H1 (cell line): Measurements from ENCODE around the gene OSCP1. TPM values are rescaled to one million over a fixed set of nuclear protein-coding genes. Genes with fewer than 3 reads are reported as not detected.
A peak's percentile ranks its signal among the peaks of the same experiment; 100 is the strongest.

Experiments used
- CEBPB ChIP-seq: IDR thresholded peaks from 2 replicates; pipeline ENCODE4 v1.6.1; 2012; ENCODE audit warnings: low read depth, low read length
- CREB1 ChIP-seq: IDR thresholded peaks from 2 replicates; pipeline ENCODE4 v1.6.1; 2012; ENCODE audit warnings: inconsistent platforms
- EGR1 ChIP-seq: IDR thresholded peaks from 2 replicates; pipeline ENCODE4 v1.6.1; 2011; ENCODE audit warnings: low read depth, low read length, borderline replicate concordance
- EP300 ChIP-seq, 2 experiments: IDR thresholded peaks; 1 replicate in 1 of 2; 2 replicates in 1 of 2; pipeline ENCODE4 v1.6.1; 2011 to 2012; ENCODE audit warnings: low read depth in 2 of 2, low read length in 2 of 2, mild to moderate bottlenecking in 2 of 2, borderline replicate concordance in 1 of 2, inconsistent platforms in 1 of 2, moderate library complexity in 1 of 2
- FOSL1 ChIP-seq: IDR thresholded peaks from 2 replicates; pipeline ENCODE4 v1.6.1; 2011; ENCODE audit warnings: mild to moderate bottlenecking, low read depth, low read length, moderate library complexity; ENCODE audit not compliant: insufficient read depth
- HDAC2 ChIP-seq, 2 experiments: fragments of 300-600 bp in 1 of 2; sonication (generic) in 1 of 2; IDR thresholded peaks; 2 replicates each; pipeline ENCODE4 v1.6.1; 2011 to 2012; ENCODE audit warnings: low read depth in 2 of 2, low read length in 2 of 2, mild to moderate bottlenecking in 2 of 2, moderate library complexity in 2 of 2, borderline replicate concordance in 1 of 2, inconsistent platforms in 1 of 2
- JUN ChIP-seq: IDR thresholded peaks from 2 replicates; pipeline ENCODE4 v1.6.1; 2011; ENCODE audit warnings: low read depth, mild to moderate bottlenecking, improper control_type of control experiment, low read length
- KDM1A ChIP-seq: fragments of 200-600, 300-600 bp; sonication (generic); IDR thresholded peaks from 2 replicates; pipeline ENCODE4 v1.7.1; 2016; ENCODE audit warnings: mild to moderate bottlenecking, low read length, borderline replicate concordance
- KDM5A ChIP-seq: fragments of 200-600 bp; IDR thresholded peaks from 2 replicates; pipeline ENCODE4 v1.7.1; 2012; ENCODE audit warnings: mild to moderate bottlenecking, low read length, inconsistent platforms, mixed read lengths
- MAFK ChIP-seq: IDR thresholded peaks from 2 replicates; pipeline ENCODE4 v1.6.1; 2012; ENCODE audit warnings: low read depth, mild to moderate bottlenecking, improper control_type of control experiment, low read length
- NRF1 ChIP-seq: IDR thresholded peaks from 2 replicates; pipeline ENCODE4 v1.6.1; 2011; ENCODE audit warnings: mild to moderate bottlenecking, low read depth, low read length, improper control_type of control experiment
- POU5F1 ChIP-seq: IDR thresholded peaks from 2 replicates; pipeline ENCODE4 v1.6.1; 2011; ENCODE audit warnings: low read depth, mild to moderate bottlenecking, low read length, moderate library complexity
- RAD21 ChIP-seq, 2 experiments: IDR thresholded peaks in 1 of 2; conservative IDR thresholded peaks in 1 of 2; 2 replicates each; pipeline ENCODE4 v1.6.1; 2011; ENCODE audit warnings: low read depth in 2 of 2, low read length in 2 of 2, improper control_type of control experiment in 1 of 2, inconsistent platforms in 1 of 2, mild to moderate bottlenecking in 1 of 2, moderate library complexity in 1 of 2
- RNF2 ChIP-seq: fragments of 200-900, 300-1000 bp; sonication (generic); IDR thresholded peaks from 2 replicates; pipeline ENCODE4 v1.7.1; 2016; ENCODE audit warnings: borderline replicate concordance, low read depth, mild to moderate bottlenecking, antibody characterized with exemption, low read length; ENCODE audit not compliant: poor library complexity, severe bottlenecking; ENCODE audit errors: missing control alignments
- SP2 ChIP-seq: IDR thresholded peaks from 2 replicates; pipeline ENCODE4 v1.6.1; 2012; ENCODE audit warnings: mild to moderate bottlenecking, low read length, inconsistent platforms
- SP4 ChIP-seq: IDR thresholded peaks from 2 replicates; pipeline ENCODE4 v1.6.1; 2012; ENCODE audit warnings: low read length, inconsistent platforms
- SRF ChIP-seq: IDR thresholded peaks from 2 replicates; pipeline ENCODE4 v1.6.1; 2011; ENCODE audit warnings: mild to moderate bottlenecking, low read depth, low read length, moderate library complexity
- ZNF274 ChIP-seq: IDR thresholded peaks from 2 replicates; pipeline ENCODE4 v1.7.0; 2012; ENCODE audit warnings: low read length, borderline replicate concordance; ENCODE audit errors: extremely low read depth
- polyA plus RNA-seq, 7 experiments: library from polyadenylated mRNA; depleted of rRNA in 3 of 7; stranded (reverse) in 5 of 7; unstranded in 2 of 7; fragments of >200 nt in 5 of 7; fragments of 200-250 nt in 2 of 7; gene quantifications; 1 replicate in 5 of 7; 2 replicates in 1 of 7; 4 replicates in 1 of 7; pipeline versions ENCODE4 v1.2.1 to v1.2.3, GENCODE V29; 2011 to 2013; ENCODE audit warnings: missing spikeins in 2 of 7, mixed read lengths in 2 of 7
- total RNA-seq: library from RNA; stranded (reverse); fragmentation: NEBNext Ultra II Directional; extraction: Animal tissue kit (Norgen Biotek cat#: 25700); gene quantifications from 2 replicates; pipeline ENCODE4 v1.2.1, GENCODE V29; 2021
- TF ChIP-seq, protein P1 (sequence below), 3 experiments: IDR thresholded peaks; 1 replicate in 2 of 3; 2 replicates in 1 of 3; pipeline versions ENCODE4 v1.5.1 to v1.6.1; 2011; ENCODE audit warnings: low read length in 3 of 3, mild to moderate bottlenecking in 3 of 3, inconsistent platforms in 2 of 3, low read depth in 1 of 3, moderate library complexity in 1 of 3; ENCODE audit not compliant: insufficient read depth in 1 of 3; ENCODE audit errors: control extremely low read depth in 1 of 3
- TF ChIP-seq, protein P2 (sequence below): IDR thresholded peaks from 2 replicates; pipeline ENCODE4 v1.6.1; 2011; ENCODE audit warnings: low read depth, mild to moderate bottlenecking, low read length; ENCODE audit not compliant: insufficient read depth

Gene OSCP1
- total and polyA plus RNA-seq, 2 of the 8 experiments (the other 6 are each of a cell fraction or from before 2014, with no cell fraction given), result 1.8 to 3.3 TPM

DNA sequence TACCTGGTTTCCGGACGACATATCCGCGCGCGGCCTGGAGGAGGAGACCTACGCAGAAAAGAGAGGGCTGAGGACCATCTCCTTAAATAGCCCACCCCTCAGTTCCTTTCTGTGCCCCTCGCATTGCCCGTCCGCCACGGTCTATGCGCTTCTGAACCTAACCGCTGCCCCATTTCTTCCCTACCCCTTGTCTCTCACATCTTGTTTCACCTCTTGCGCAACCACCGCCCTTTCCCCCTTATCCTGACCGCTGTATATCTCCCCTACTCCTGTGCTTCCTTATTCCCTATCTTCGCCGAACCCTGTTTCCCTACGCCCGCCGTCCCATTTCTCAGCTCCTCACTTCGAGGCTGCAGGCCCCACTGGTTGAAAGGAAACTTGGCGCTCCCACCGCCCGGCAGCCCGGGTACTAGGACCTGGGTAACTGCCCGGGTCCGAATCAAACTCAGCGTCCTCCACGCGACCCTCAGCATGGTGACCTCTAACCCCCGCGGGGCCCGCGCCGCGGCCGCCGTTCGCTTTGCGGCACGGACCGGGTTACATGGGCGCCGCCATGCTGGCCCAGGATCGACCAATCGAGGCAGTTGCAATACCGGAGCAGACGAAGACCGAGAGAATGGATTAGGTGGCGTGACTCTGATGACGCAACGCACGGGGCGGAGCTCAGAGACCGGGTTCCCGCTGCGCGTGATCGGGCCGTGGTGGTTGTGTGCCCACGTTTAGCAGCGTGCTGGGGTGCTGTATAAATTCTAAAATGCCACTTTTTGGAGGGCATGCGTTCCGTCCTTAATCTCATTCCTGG, 13.8 kb upstream of the OSCP1 start, which contains the start of gene MRPS15 (continued):
- TF ChIP-seq RAD21 (IDR thresholded peaks at IDR 0.05 in 1 of 2, conservative IDR thresholded peaks at IDR 0.05 in 1 of 2; ENCODE audit: low read depth in 2 of 2, low read length in 2 of 2) (no peak), CEBPB (peak; percentile 99), CREB1 (peak; percentile 96), KDM5A (peak; percentile 99), SRF (peak; percentile 98), SP4 (no peak), POU5F1 (no peak), JUN (no peak), HDAC2 (IDR thresholded peaks at IDR 0.05; ENCODE audit: borderline replicate concordance in 1 of 2, low read depth in 2 of 2, low read length in 2 of 2) (peak; percentile 44 to 91; a peak in 2 of 4 replicates), NRF1 (no peak), EP300 (IDR thresholded peaks at IDR 0.05; ENCODE audit: borderline replicate concordance in 1 of 2, low read depth in 2 of 2, low read length in 2 of 2) (peak; percentile 36 to 87; a peak in 2 of 3 replicates), MAFK (no peak), EGR1 (peak; percentile 49; the same call in 1 of the 2 replicates), KDM1A (peak; percentile 81; the same call in 1 of the 2 replicates), FOSL1 (no peak), SP2 (no peak), RNF2 (no peak), ZNF274 (no peak)
- TF ChIP-seq, protein P1, sequence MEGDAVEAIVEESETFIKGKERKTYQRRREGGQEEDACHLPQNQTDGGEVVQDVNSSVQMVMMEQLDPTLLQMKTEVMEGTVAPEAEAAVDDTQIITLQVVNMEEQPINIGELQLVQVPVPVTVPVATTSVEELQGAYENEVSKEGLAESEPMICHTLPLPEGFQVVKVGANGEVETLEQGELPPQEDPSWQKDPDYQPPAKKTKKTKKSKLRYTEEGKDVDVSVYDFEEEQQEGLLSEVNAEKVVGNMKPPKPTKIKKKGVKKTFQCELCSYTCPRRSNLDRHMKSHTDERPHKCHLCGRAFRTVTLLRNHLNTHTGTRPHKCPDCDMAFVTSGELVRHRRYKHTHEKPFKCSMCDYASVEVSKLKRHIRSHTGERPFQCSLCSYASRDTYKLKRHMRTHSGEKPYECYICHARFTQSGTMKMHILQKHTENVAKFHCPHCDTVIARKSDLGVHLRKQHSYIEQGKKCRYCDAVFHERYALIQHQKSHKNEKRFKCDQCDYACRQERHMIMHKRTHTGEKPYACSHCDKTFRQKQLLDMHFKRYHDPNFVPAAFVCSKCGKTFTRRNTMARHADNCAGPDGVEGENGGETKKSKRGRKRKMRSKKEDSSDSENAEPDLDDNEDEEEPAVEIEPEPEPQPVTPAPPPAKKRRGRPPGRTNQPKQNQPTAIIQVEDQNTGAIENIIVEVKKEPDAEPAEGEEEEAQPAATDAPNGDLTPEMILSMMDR (IDR thresholded peaks at IDR 0.05; ENCODE audit: control extremely low read depth in 1 of 3, insufficient read depth in 1 of 3, low read depth in 1 of 3, low read length in 3 of 3), result no peak
- TF ChIP-seq, protein P2, sequence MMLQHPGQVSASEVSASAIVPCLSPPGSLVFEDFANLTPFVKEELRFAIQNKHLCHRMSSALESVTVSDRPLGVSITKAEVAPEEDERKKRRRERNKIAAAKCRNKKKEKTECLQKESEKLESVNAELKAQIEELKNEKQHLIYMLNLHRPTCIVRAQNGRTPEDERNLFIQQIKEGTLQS, result peak; percentile 82
